GM12878 (cell line): ENCODE measurements around the gene TIMM21. TPM values are rescaled to one million over a fixed set of nuclear protein-coding genes. Genes with fewer than 3 reads are reported as not detected.

Source experiments
- BCL3 ChIP-seq: IDR thresholded peaks from 2 replicates; pipeline ENCODE4 v1.6.1; 2011; ENCODE audit warnings: borderline replicate concordance, low read depth, mild to moderate bottlenecking, moderate library complexity, low read length; ENCODE audit not compliant: insufficient read depth, poor library complexity, severe bottlenecking
- CTCF ChIP-seq, 3 experiments: IDR thresholded peaks in 2 of 3; conservative IDR thresholded peaks in 1 of 3; 2 replicates each; pipeline ENCODE4 v1.5.1; 2011; ENCODE audit warnings: low read depth in 3 of 3, low read length in 3 of 3, mild to moderate bottlenecking in 3 of 3, control low read depth in 2 of 3, moderate library complexity in 2 of 3, inconsistent platforms in 1 of 3, mixed read lengths in 1 of 3; ENCODE audit not compliant: control insufficient read depth in 2 of 3, insufficient read depth in 1 of 3; ENCODE audit errors: extremely low read depth in 1 of 3
- MLLT1 ChIP-seq: fragments of 450-650 bp; IDR thresholded peaks from 2 replicates; pipeline ENCODE4 v1.6.1; 2016; ENCODE audit warnings: mild to moderate bottlenecking
- MYB ChIP-seq: fragments of 150-350 bp; IDR thresholded peaks from 2 replicates; pipeline ENCODE4 v1.6.1; 2014; ENCODE audit warnings: mild to moderate bottlenecking, low read depth, low read length, borderline replicate concordance
- POLR2AphosphoS5 ChIP-seq: IDR thresholded peaks from 2 replicates; pipeline ENCODE4 v1.6.1; 2011; ENCODE audit warnings: mild to moderate bottlenecking, low read length, inconsistent platforms
- RELB ChIP-seq: fragments of 450-650 bp; IDR thresholded peaks from 2 replicates; pipeline ENCODE4 v1.6.1; 2017; ENCODE audit warnings: low read depth, mild to moderate bottlenecking, moderate library complexity
- TAF1 ChIP-seq: IDR thresholded peaks from 2 replicates; pipeline ENCODE4 v1.6.1; 2011; ENCODE audit warnings: mild to moderate bottlenecking, low read depth, low read length, borderline replicate concordance
- polyA plus RNA-seq, 11 experiments: library from polyadenylated mRNA; depleted of rRNA in 4 of 11; unstranded in 6 of 11; stranded (reverse) in 5 of 11; fragments of >200 nt; fragmentation: Nextera tagmentation in 4 of 11; fragmentation: Illumina TruSeq in 1 of 11; extraction: Ambion mirVana in 4 of 11; extraction: Trizol in 1 of 11; gene quantifications; 1 replicate in 1 of 11; 2 replicates in 10 of 11; pipeline versions ENCODE4 v1.2.1 to v1.2.3, GENCODE V29; 2011 to 2016; ENCODE audit warnings: inconsistent platforms in 2 of 11, missing spikeins in 2 of 11, low read depth in 1 of 11
- total RNA-seq, 4 experiments: library from RNA; depleted of rRNA in 3 of 4; stranded (reverse); fragments of >200 nt in 3 of 4; fragmentation: Illumina TruSeq in 1 of 4; extraction: Trizol in 1 of 4; gene quantifications; 2 replicates each; pipeline versions ENCODE4 v1.2.1 to v1.2.3, GENCODE V29; 2013 to 2021

TIMM21 gene
- total and polyA plus RNA-seq, 10 of the 15 experiments (the other 5 are each of a cell fraction or from before 2014, with no cell fraction given) = 39.5 to 203 (median 83.4) TPM

- no peak for TF ChIP-seq BCL3
- no peak for TF ChIP-seq TAF1
- no peak for TF ChIP-seq MLLT1
- no peak for TF ChIP-seq RELB
- no peak for TF ChIP-seq CTCF (IDR thresholded peaks at IDR 0.05 in 2 of 3, conservative IDR thresholded peaks at IDR 0.05 in 1 of 3; ENCODE audit: control insufficient read depth in 2 of 3, extremely low read depth in 1 of 3, insufficient read depth in 1 of 3, low read depth in 3 of 3, low read length in 3 of 3)
- no peak for TF ChIP-seq MYB
- TF ChIP-seq POLR2AphosphoS5 = no peak
These were observed 49.5 kb downstream of the TIMM21 start (continued) for GRCh38 chr18:74197705-74198341.
